ENCODE measurements around the gene ATP6AP1.

The ATP6AP1 gene

DNA sequence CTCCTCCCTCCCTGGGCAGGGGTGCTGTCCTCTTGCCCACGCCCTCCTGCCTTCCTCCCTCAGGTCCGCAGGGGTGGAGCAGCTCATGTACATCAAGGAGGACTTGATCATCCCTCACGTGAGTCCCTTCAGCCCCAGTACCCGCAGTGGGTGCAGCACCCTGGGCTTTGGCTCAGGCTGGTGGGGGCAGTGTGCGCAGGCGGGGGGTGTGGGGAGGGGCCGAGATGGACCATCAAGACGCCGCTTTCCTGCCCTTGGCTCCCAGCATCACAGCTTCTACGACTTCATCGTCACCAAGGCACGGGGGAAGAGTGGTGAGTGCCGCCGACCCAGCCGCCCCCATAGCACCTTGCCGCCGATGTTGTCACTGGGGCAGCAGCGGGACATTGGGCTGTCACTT, 21.1 kb downstream of the ATP6AP1 start:
- no peak for DNase-seq

- no peak for DNase-seq
These were observed 21.8 kb downstream of the ATP6AP1 start for GRCh38 chrX:154450312-154450711.

- DNase-seq: no peak
These were observed 24.3 kb downstream of the ATP6AP1 start for GRCh38 chrX:154452823-154453222.

DNA sequence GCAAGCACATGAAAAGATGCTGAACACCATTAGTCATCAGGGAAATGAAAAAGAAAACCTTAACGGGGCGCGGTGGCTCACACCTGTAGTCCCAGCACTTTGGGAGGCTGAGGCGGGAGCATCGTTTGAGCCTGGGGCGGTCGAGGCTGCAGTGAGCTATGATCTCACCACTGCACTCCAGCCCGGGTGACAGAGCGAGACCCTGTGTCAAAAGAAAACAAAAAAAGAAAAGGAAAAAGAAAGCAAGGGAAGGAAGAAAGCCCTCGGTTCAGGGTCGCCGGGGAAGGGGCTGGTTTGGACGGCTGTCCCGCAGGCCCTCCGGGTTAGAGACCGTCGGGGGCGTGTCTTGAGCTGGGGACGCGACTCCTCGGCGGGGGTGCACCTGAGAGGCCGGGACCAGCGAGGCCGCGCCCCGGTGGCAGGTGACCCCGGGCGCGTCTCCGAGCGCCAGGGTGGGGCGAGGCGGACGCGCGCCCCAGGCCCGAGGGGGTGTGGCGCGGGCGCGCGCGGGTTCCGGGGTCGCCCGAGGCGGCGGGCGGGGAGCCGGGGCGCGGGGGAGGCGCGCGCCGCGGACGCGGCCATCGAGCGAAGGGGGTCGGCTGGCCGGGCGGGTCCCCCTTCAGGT, 29.1 kb downstream of the ATP6AP1 start:
- DNase-seq: peak; percentile 32

DNA sequence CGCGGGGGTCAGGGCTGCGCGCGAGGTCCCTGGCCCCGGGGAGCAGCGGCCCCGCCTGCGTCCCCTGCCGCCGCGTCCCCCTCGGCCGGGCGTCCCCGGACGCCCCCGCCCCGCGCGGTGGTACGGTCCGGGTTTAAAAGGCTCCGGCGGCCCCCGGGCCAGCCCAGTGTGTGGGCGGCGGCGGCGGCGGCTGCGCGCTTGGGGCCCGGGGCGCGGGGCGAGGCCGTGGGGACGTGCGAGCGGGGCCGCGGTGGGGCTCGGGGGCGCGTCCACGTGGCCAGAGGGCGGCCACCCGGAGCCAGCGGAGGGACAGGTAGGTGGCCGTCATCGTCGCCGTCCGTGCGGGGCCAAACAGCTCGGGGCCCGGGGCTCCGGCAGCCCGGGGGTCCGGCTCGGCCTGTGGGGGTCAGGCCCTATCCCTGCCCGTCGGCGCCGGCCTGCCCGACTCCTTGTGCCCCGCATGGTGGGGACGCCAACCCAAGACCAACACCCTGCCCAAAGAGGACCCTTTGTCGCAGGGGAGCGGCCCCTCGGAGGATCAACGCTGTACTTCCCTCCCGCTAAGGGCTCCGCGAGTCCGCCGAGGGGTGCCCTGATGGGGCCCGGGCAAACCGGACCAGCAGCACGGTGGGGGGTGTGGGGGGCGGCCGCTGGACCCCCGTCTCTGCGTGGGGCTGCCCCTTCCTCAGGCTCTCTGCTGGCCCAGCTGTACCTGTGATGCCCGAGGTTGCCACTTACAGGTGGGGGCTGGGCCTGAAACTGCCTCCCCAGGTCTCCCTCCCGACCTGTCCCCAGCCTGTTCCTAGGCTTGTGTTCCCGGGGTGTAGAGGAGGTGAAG, 29.9 kb downstream of the ATP6AP1 start, which contains the start of gene PLXNA3:
TSS of gene PLXNA3 (plus strand) at position 166 of the 838 bp plus-strand sequence. CDS start 1,903 bp downstream, outside the sequence.
- DNase-seq: peak; percentile 45

DNA sequence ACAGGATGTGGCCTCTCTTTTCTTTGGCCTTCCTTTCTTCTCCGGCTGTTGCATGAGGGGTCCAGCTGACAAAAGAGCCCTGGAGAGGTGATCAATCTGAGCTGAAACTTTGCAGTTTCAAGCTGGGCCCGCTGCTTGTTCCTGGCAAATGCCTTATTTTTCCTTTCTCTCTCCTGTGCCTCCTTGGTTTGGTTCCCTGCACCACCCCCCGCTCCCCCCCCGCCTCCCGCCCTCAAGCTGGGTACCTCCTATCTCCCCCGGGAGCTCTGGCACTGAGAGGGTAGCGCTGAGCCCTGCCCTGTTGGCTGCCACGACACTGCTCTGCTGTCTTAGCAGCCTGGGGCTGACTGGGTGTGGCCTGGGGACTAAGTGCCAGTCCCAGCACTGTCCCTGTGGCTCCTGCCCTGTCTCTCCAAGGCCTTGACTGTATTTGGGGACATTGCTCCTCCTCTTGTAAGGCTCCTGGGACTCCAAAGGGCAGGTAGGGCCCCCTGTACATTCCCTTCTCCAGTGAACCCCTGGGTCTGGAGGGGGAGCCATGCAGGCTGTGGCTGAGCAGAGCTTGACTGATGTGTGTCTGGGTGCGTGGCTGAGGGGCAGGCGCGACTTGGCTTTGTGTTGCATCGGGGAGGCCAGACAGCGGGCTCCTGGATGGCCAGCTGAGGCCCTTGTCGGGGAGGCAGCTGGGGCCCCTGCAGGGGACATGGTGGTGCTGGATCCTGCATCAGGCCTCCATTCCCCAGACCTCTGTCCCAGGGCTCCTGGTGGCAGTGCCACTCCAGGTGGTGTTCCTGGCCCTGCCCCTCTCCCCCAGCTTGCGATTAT, 30.7 kb downstream of the ATP6AP1 start:
- peak; percentile 16 for DNase-seq

DNA sequence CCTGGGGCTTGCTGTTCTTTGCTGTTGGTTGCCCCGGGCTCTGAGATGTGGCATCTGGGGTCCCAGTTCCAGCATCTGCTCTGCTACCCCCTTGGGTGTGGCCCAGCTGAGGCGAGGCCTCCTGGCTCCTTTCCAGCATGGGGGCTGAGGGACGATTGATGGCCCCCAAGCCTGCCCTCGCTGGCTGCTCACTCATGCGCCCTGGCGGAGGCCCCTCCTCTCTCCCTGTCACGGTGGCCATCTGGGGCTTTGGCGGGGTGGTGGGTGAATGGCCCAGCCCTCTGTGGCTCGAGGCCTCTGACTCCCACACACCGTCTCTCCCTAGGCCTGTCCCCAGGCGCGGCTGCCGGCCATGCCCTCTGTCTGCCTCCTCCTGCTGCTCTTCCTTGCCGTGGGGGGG, 31.4 kb downstream of the ATP6AP1 start:
- no peak for DNase-seq

DNA sequence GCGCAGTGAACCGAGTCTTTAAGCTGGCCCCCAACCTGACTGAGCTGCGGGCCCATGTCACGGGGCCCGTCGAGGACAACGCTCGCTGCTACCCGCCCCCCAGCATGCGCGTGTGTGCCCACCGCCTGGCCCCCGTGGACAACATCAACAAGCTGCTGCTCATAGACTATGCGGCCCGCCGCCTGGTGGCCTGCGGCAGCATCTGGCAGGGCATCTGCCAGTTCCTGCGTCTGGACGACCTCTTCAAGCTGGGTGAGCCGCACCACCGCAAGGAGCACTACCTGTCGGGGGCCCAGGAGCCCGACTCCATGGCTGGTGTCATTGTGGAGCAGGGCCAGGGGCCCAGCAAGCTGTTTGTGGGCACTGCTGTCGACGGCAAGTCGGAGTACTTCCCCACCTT, 31.8 kb downstream of the ATP6AP1 start:
- no peak for DNase-seq

DNA sequence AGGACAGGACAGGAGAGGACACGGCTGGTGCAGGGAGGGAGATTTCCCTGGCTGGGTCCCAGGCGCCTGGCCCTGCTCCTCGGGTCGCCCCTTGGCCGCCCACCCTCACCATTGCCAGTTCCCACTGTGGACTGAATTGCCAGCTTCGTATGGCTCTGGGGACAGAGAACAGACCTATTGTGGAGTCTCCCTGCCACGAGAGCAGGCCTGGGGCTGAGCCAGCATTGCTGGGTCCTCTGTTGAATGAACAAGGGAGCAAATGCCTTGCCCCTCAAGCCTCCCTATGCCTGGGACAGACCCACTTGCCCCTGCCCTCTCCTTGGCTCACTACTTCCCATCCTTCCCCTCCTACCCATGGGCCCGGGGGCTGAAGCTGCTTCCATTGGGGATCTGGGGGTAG, 33.9 kb downstream of the ATP6AP1 start:
- DNase-seq: no peak

DNA sequence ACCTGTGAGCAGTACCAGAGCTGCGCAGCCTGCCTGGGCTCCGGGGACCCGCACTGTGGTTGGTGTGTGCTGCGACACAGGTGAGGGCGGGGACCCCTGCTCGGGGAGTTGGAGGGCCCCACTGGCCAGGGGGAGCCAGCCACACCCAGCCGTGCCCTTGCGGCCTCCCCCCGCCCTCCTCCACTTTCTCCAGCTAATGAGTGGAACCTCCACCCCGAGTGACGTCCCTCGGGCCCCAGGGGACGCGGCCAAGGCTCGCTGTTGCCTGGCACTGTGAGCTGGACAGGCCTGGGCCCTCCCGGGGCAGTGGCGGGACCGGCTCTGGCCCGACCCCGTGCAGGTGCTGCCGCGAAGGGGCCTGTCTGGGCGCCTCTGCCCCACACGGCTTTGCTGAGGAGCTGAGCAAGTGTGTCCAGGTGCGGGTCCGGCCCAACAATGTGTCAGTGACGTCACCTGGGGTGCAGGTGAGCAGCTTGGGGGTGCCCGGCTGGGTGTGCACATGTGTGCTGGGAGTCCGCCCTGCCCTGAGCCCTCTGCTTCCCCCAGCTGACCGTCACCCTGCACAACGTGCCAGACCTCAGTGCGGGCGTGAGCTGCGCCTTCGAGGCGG, 35.2 kb downstream of the ATP6AP1 start:
- DNase-seq: no peak

DNA sequence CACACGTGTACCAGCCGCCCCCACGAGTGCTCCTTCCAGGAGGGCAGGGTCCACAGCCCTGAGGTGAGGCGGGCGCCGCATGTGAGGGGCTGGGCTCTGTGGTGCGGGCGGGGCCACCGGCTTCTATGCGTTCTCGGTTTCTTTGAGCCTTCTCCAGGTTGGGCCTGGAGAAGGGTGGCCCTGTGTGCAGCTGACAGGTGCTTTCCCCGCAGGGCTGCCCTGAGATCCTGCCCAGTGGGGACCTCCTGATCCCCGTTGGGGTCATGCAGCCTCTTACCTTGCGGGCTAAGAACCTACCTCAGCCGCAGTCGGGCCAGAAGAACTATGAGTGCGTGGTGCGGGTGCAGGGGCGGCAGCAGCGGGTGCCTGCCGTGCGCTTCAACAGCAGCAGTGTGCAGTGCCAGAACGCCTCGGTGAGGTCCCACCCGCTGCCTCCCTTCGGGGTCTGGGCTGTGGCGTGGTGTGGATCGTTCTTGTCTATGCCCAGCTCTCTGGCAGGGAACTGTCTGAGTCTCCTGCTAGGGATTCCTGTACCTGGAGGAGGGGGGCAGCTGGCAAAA, 36.4 kb downstream of the ATP6AP1 start:
- no peak for DNase-seq

DNA sequence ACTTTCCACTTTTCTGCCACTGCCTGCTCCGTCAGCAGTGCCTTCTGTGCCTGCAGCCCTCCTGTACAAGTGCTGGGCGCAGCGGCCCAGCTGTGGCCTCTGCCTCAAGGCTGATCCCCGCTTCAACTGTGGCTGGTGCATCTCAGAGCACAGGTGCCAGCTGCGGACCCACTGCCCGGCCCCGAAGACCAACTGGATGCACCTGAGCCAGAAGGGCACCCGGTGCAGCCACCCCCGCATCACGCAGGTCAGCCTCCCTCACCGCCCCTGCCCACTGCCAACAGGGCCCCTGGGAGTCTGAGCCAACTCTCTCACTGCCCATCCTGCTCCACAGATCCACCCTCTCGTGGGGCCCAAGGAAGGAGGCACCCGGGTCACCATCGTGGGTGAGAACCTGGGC, 37.1 kb downstream of the ATP6AP1 start:
- DNase-seq: no peak

- DNase-seq: no peak
These were observed 37.6 kb downstream of the ATP6AP1 start for GRCh38 chrX:154466036-154466435.

DNA sequence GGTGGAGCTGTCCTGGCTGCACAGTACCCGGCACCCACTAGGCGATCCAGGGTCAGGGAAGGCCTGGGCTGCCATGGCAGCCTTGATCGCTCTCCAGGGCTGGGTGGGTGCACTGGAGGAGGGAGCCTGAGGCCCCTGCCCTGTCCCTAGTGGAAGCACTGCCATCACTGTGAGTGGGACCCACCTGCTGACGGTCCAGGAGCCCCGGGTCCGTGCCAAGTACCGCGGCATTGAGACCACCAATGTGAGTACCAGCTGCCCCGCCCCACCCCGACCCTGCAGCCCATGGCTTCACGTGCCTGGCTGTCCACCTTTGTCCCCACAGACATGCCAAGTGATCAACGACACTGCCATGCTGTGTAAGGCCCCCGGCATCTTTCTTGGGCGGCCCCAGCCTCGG, 38.4 kb downstream of the ATP6AP1 start:
- no peak for DNase-seq

- DNase-seq: no peak
These were observed 39.1 kb downstream of the ATP6AP1 start for GRCh38 chrX:154467556-154467955.

- DNase-seq: no peak
These were observed 39.7 kb downstream of the ATP6AP1 start for GRCh38 chrX:154468217-154468616.

GRCh38 chrX:154469114-154469513, 40.6 kb downstream of the ATP6AP1 start:
- no peak for DNase-seq

- DNase-seq: no peak
These were observed 41.4 kb downstream of the ATP6AP1 start for GRCh38 chrX:154469880-154470279.

DNA sequence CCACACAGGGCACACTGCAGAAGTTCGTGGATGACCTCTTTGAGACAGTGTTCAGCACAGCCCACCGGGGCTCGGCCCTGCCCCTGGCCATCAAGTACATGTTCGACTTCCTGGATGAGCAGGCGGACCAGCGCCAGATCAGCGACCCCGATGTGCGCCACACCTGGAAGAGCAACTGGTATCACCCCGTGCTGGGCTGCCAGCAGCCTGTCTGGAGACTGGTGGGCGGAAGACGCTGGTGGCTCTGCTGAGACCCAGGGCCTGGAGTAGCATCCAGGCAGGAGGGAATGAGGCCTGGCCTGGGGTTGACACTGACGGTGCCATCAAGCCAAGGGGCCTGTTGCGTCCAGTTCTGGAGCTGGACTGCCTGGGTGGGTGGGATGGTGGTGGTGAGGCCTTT, 42.0 kb downstream of the ATP6AP1 start:
- no peak for DNase-seq

DNA sequence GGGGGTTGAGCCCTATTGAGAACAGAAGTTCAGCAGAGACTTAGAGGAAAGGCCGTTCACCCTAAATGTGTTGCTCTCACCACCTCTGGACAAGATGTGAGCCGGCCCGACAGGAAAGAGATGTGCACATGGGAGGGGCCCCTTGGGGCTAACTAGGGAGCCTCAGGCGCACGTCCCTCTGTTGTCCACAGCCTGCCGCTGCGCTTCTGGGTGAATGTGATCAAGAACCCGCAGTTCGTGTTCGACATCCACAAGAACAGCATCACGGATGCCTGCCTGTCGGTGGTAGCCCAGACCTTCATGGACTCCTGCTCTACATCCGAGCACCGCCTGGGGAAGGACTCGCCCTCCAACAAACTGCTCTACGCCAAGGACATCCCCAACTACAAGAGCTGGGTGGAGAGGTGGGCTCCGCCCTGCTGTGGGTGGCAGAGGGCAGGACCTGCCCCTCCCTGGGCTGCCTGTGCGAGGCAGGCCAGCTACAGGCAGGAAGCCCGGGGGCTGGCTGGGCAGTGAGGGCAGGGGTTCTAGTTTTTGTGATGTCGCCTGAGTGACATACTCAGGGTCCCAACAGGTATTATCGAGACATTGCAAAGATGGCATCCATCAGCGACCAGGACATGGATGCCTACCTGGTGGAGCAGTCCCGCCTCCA, 42.6 kb downstream of the ATP6AP1 start:
- DNase-seq: no peak

DNA sequence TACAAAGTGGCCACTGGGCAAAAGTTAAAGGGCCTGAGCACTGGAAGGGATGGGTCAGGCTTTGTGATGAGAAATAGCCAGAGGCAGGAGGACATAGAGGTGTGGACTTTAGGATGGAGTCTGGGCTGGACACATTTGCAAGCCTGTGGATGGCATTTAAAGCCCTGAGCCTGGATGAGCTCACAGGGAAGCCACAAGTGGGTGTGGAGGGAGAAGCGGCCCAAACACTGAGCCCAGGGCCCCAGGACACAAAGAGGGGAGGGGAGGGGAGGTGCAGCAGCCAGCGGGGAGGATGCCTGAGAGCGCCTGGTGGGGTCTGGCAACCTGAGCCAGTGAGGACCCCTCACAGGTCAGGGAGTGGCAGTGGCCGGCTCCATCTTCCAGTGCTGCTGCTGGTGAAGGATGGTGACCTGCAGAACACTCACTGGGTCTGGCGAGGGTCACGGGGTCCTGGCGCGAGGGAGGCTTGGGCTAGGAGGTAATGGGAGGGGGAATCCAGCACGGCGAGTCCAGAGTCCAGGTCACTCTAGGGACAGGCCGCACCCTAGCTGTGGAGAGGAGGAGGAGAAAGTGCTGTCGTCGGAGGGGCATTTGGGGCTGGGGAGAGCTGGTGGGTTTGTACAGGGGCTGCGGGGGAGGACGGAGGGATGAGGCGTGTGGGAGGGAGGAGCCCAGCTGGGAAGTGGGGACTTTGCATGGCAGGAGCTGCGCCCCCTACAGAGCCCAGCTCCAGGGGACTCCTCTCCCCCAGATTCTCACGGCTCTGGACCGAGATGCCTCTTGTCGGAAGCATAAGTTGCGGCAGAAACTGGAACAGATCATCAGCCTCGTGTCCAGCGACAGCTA, 43.6 kb downstream of the ATP6AP1 start:
- DNase-seq: no peak

Measured in inflammatory macrophage treated with lipopolysaccharide for 4 hours (primary cell).